SJCRH30 (cell line): ENCODE measurements around the gene CUEDC1. TPM values are rescaled to one million over a fixed set of nuclear protein-coding genes. Genes with fewer than 3 reads are reported as not detected.

Experiments used
- DNase-seq, 2 experiments: peaks; one replicate each; pipeline ENCODE4 v3.0.0-alpha.2; 2015 to 2020
- H3K27ac ChIP-seq: fragments of 250-450 bp; sonication (Bioruptor Pico); 2 replicates; pipeline ENCODE4 v1.5.1; 2020; ENCODE audit warnings: mild to moderate bottlenecking, moderate library complexity
- H3K27me3 ChIP-seq: fragments of 250-450 bp; sonication (Bioruptor Pico); 2 replicates; pipeline ENCODE4 v1.5.1; 2020; ENCODE audit warnings: mild to moderate bottlenecking, moderate library complexity
- H3K36me3 ChIP-seq: fragments of 250-450 bp; sonication (Bioruptor Pico); 2 replicates; pipeline ENCODE4 v1.5.1; 2020; ENCODE audit warnings: mild to moderate bottlenecking, moderate library complexity
- H3K4me1 ChIP-seq: fragments of 250-450 bp; sonication (Bioruptor Pico); 2 replicates; pipeline ENCODE4 v1.5.1; 2020; ENCODE audit warnings: mild to moderate bottlenecking, moderate library complexity
- H3K4me3 ChIP-seq: fragments of 250-450 bp; sonication (Bioruptor Pico); 2 replicates; pipeline ENCODE4 v1.5.1; 2020; ENCODE audit warnings: mild to moderate bottlenecking, moderate library complexity
- H3K9me3 ChIP-seq: fragments of 250-450 bp; sonication (Bioruptor Pico); replicated peaks from 2 replicates; pipeline ENCODE4 v1.5.1; 2020; ENCODE audit warnings: mild to moderate bottlenecking, moderate library complexity
- total RNA-seq: library from RNA; depleted of rRNA; stranded (reverse); fragments of >200 nt; shearing (Covaris generic); gene quantifications from 2 replicates; pipeline ENCODE4 v1.2.3, GENCODE V29; 2014; rRNA removed

Gene CUEDC1
- total RNA-seq, 1 experiment from 2014 or later, result 14.4 TPM

- Histone ChIP-seq H3K36me3 (no peaks in the 10 kb centered on the region), H3K27me3 (no peaks in the 10 kb centered on the region), H3K27ac (no peak overlapping the region), H3K9me3 (no peaks in the 10 kb centered on the region), H3K4me3 (no peak overlapping the region), H3K4me1 (peaks cover 10% of the 10 kb centered on the region)
- no peak for DNase-seq
Measured at GRCh38 chr17:57814421-57814820, 140.8 kb downstream of the CUEDC1 start.

GRCh38 chr17:57811638-57812280, 143.5 kb downstream of the CUEDC1 start:
- H3K36me3 ChIP-seq, result no peaks in the 10 kb centered on the region
- DNase-seq, result peak; percentile 33 to 51
- H3K4me3 ChIP-seq, result peak overlapping the region; percentile 53
- H3K9me3 ChIP-seq, result no peaks in the 10 kb centered on the region
- peak overlapping the region; percentile 84 for H3K27ac ChIP-seq
- peaks cover 10% of the 10 kb centered on the region for H3K4me1 ChIP-seq
- H3K27me3 ChIP-seq, result no peaks in the 10 kb centered on the region

Other genes starting within 250 kb of the CUEDC1 start
- gene CCDC182, start 210.1 kb downstream of the CUEDC1 start, total RNA-seq, result not detected in 2 replicates
- gene MRPS23, start 105.4 kb downstream of the CUEDC1 start, total RNA-seq, result 28.4 and 36.5 TPM in 2 replicates
- gene VEZF1, start 32.8 kb upstream of the CUEDC1 start, total RNA-seq, result 74.9 and 78.9 TPM in 2 replicates
- gene SRSF1, start 51.8 kb upstream of the CUEDC1 start, total RNA-seq, result 549 and 575 TPM in 2 replicates
- gene DYNLL2, start 128.0 kb upstream of the CUEDC1 start, total RNA-seq, result 14.4 and 16.0 TPM in 2 replicates
- not detected in 2 replicates for gene OR4D1, start 193.0 kb upstream of the CUEDC1 start, total RNA-seq
- gene OR4D2, start 211.6 kb upstream of the CUEDC1 start, total RNA-seq, result 0.08 TPM in 1 of 2 replicates, not detected in the other
- not detected in 2 replicates for gene EPX, start 237.3 kb upstream of the CUEDC1 start, total RNA-seq